Parathyroid adenoma (tissue), 2 donors: Measurements from ENCODE around the gene FBXW4.

Experiments
- H2AFZ ChIP-seq: fragments of 300-600 bp; sonication (generic); one replicate; pipeline ENCODE4 v1.7.0; 2017; ENCODE audit warnings: antibody characterized with exemption, mild to moderate bottlenecking
- H3K27ac ChIP-seq: fragments of 300-600 bp; sonication (generic); one replicate; pipeline ENCODE4 v1.7.0; 2017
- H3K27me3 ChIP-seq: fragments of 300-600 bp; sonication (generic); one replicate; pipeline ENCODE4 v1.7.0; 2017; ENCODE audit warnings: low read length; ENCODE audit not compliant: control insufficient read depth, insufficient read depth
- H3K36me3 ChIP-seq: fragments of 300-600 bp; sonication (generic); one replicate; pipeline ENCODE4 v1.7.0; 2017; ENCODE audit warnings: low read length; ENCODE audit not compliant: control insufficient read depth, insufficient read depth
- H3K4me1 ChIP-seq: fragments of 300-600 bp; sonication (generic); one replicate; pipeline ENCODE4 v1.7.0; 2017; ENCODE audit warnings: control low read depth
- H3K4me2 ChIP-seq: fragments of 300-600 bp; sonication (generic); one replicate; pipeline ENCODE4 v1.7.0; 2017; ENCODE audit warnings: low read length
- H3K4me3 ChIP-seq: fragments of 300-600 bp; sonication (generic); one replicate; pipeline ENCODE4 v1.7.0; 2017; ENCODE audit warnings: low read depth, low read length
- H3K79me2 ChIP-seq: fragments of 300-600 bp; sonication (generic); one replicate; pipeline ENCODE4 v1.7.0; 2017; ENCODE audit warnings: control low read depth
- H3K9ac ChIP-seq: fragments of 300-600 bp; sonication (generic); one replicate; pipeline ENCODE4 v1.7.0; 2017; ENCODE audit warnings: mild to moderate bottlenecking
- H3K9me3 ChIP-seq: fragments of 300-600 bp; sonication (generic); one replicate; pipeline ENCODE4 v1.7.0; 2017; ENCODE audit warnings: low read length; ENCODE audit not compliant: control insufficient read depth
- CTCF ChIP-seq: fragments of 300-600 bp; sonication (generic); IDR thresholded peaks from one replicate; pipeline ENCODE4 v1.7.0; 2017; ENCODE audit warnings: antibody characterized with exemption, mild to moderate bottlenecking
- donor health status: primary hyperparathyroidism.

The FBXW4 gene

GRCh38 chr10:101712997-101713396 lies 18.0 kb upstream of the FBXW4 start:
- H3K27ac ChIP-seq: no peak overlapping the region
- no peak for TF ChIP-seq CTCF
- no peak overlapping the region for H2AFZ ChIP-seq

DNA sequence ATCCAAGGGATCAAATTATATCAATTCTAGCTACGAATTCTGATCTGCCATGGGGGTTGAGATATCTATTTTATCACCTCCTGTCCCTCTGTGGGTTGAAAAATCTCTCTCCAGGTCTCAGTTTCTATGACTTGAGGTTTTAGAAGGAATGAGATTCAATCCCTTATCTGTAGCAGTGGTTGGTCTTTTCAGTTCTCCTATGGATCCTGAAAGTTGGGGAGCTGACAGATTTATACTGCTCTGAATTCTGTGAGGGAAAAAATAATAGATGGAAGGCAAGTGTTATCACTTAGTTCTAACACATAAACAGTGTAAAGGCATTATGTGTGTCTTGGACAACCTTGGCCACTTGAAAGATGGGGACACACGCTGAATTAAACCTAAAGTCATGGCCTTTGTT lies 15.8 kb upstream of the FBXW4 start:
- Histone ChIP-seq H3K27me3 (no peaks in the 10 kb centered on the region), H3K9ac (no peak overlapping the region), H3K9me3 (no peaks in the 10 kb centered on the region), H3K4me2 (no peak overlapping the region), H3K4me3 (no peak overlapping the region), H3K4me1 (no peaks in the 10 kb centered on the region), H3K79me2 (no peaks in the 10 kb centered on the region), H3K27ac (no peak overlapping the region), H3K36me3 (no peaks in the 10 kb centered on the region), H2AFZ (no peak overlapping the region)
- TF ChIP-seq CTCF: no peak

More at GRCh38 chr10:101712997-101713396, 18.0 kb upstream of the FBXW4 start:
- no peak overlapping the region for H3K4me3 ChIP-seq
- no peaks in the 10 kb centered on the region for H3K4me1 ChIP-seq
- no peak overlapping the region for H3K4me2 ChIP-seq
- no peaks in the 10 kb centered on the region for H3K9me3 ChIP-seq
- no peaks in the 10 kb centered on the region for H3K79me2 ChIP-seq
- no peaks in the 10 kb centered on the region for H3K36me3 ChIP-seq
- H3K9ac ChIP-seq: no peak overlapping the region
- no peaks in the 10 kb centered on the region for H3K27me3 ChIP-seq

GRCh38 chr10:101710059-101710695 lies 15.2 kb upstream of the FBXW4 start:
- no peak overlapping the region for H3K9ac ChIP-seq
- no peak overlapping the region for H3K27ac ChIP-seq
- H3K79me2 ChIP-seq: no peaks in the 10 kb centered on the region
- no peaks in the 10 kb centered on the region for H3K27me3 ChIP-seq
- no peaks in the 10 kb centered on the region for H3K4me1 ChIP-seq
- no peak overlapping the region for H3K4me3 ChIP-seq
- H3K9me3 ChIP-seq: no peaks in the 10 kb centered on the region
- H3K36me3 ChIP-seq: no peaks in the 10 kb centered on the region
- no peak overlapping the region for H3K4me2 ChIP-seq
- no peak for TF ChIP-seq CTCF
- peak overlapping the region; percentile 31 for H2AFZ ChIP-seq

- Histone ChIP-seq H3K4me2 (no peak overlapping the region), H2AFZ (peak overlapping the region; percentile 31), H3K9ac (no peak overlapping the region), H3K36me3 (no peaks in the 10 kb centered on the region), H3K27ac (no peak overlapping the region), H3K9me3 (no peaks in the 10 kb centered on the region), H3K4me3 (no peak overlapping the region), H3K79me2 (no peaks in the 10 kb centered on the region), H3K27me3 (no peaks in the 10 kb centered on the region), H3K4me1 (no peaks in the 10 kb centered on the region)
- no peak for TF ChIP-seq CTCF
Observed at GRCh38 chr10:101709359-101710058, 14.5 kb upstream of the FBXW4 start.

DNA sequence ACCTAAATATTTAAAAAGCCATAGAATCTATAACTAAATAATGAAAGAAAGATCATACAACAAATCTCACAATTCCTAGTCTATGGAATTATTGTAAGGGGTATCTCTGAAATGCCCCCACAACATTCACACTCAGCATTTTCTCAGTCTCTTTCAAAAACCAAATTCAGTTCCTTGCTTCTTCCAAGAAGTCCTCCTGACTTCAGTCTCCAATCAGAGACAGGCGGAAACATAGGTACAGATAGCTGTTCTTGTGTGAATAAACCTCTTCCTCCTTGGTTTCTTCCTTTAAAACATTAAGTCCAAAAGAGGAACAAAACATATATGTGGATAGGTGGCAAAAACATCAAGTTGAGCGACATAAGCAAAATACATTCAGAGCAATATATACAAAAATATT lies 13.9 kb upstream of the FBXW4 start:
- no peaks in the 10 kb centered on the region for H3K79me2 ChIP-seq
- H3K9me3 ChIP-seq: no peaks in the 10 kb centered on the region
- no peak for TF ChIP-seq CTCF
- no peaks in the 10 kb centered on the region for H3K27me3 ChIP-seq
- no peaks in the 10 kb centered on the region for H3K36me3 ChIP-seq
- no peak overlapping the region for H3K27ac ChIP-seq
- no peak overlapping the region for H3K4me3 ChIP-seq
- H2AFZ ChIP-seq: no peak overlapping the region
- no peaks in the 10 kb centered on the region for H3K4me1 ChIP-seq
- H3K4me2 ChIP-seq: no peak overlapping the region
- no peak overlapping the region for H3K9ac ChIP-seq
